Spinal cord (tissue), 10 donors: ENCODE data around the gene MTCL1. TPM values are rescaled to one million over a fixed set of nuclear protein-coding genes. Genes with fewer than 3 reads are reported as not detected.

ENCODE experiments used
- DNase-seq, 6 donors: peaks; one replicate each; pipeline versions ENCODE4 v3.0.0 to v3.0.0-alpha.2; 2013 to 2015; ENCODE audit warnings: low spot score in 6 of 6, low read depth in 4 of 6
- H3K27ac ChIP-seq: one replicate; pipeline ENCODE4 v1.5.1; 2013; ENCODE audit warnings: low read depth, low read length, control low read depth
- H3K27me3 ChIP-seq: one replicate; pipeline ENCODE4 v1.6.1; 2013; ENCODE audit warnings: low read length; ENCODE audit not compliant: control insufficient read depth, insufficient read depth
- H3K36me3 ChIP-seq: one replicate; pipeline ENCODE4 v1.6.1; 2013; ENCODE audit warnings: low read length; ENCODE audit not compliant: control insufficient read depth, insufficient read depth
- H3K4me1 ChIP-seq: one replicate; pipeline ENCODE4 v1.6.1; 2013; ENCODE audit warnings: low read length; ENCODE audit not compliant: control insufficient read depth, insufficient read depth
- H3K4me3 ChIP-seq: one replicate; pipeline ENCODE4 v1.5.1; 2013; ENCODE audit warnings: low read depth, low read length, control low read depth
- H3K9me3 ChIP-seq: one replicate; pipeline ENCODE4 v1.6.1; 2013; ENCODE audit warnings: low read length; ENCODE audit not compliant: control insufficient read depth, insufficient read depth
- WGBS: methylation state at CpG from one replicate; pipeline ENCODE4 v1.1.5; 2013; ENCODE audit warnings: missing lambda C conversion rate; ENCODE audit not compliant: insufficient coverage; 5-methylcytosine and 5-hydroxymethylcytosine counted together
- polyA plus RNA-seq, 2 donors: library from polyadenylated mRNA; unstranded; fragments of 120-200 nt; gene quantifications; one replicate each; pipeline ENCODE4 v1.2.1, GENCODE V29; 2013; ENCODE audit not compliant: insufficient read length in 2 of 2
- total RNA-seq, 2 donors: library from RNA; depleted of rRNA in 1 of 2; stranded (reverse); fragments of 120-200 nt in 1 of 2; fragments of >200 nt in 1 of 2; gene quantifications; one replicate each; pipeline versions ENCODE4 v1.2.3 to v1.2.4, GENCODE V29; 2013 to 2014
- donor health status: healthy.

The MTCL1 gene
- total and polyA plus RNA-seq, 4 donors, result 11.3 to 24.8 (median 19.2) TPM

GRCh38 chr18:8701546-8702118 is 3.7 kb upstream of the MTCL1 start:
- H3K4me1 ChIP-seq, result peaks cover 23% of the 10 kb centered on the region
- DNase-seq, result no peak
- no peak overlapping the region for H3K27ac ChIP-seq
- H3K4me3 ChIP-seq, result no peak overlapping the region
- 59% methylated on average over 8 of the region's 9 CpGs for WGBS
- H3K9me3 ChIP-seq, result no peaks in the 10 kb centered on the region
- H3K27me3 ChIP-seq, result peaks cover 9% of the 10 kb centered on the region
- no peaks in the 10 kb centered on the region for H3K36me3 ChIP-seq

- DNase-seq, result no peak
- no peak overlapping the region for H3K27ac ChIP-seq
- no peak overlapping the region for H3K4me3 ChIP-seq
- H3K4me1 ChIP-seq, result peaks cover 31% of the 10 kb centered on the region
- H3K9me3 ChIP-seq, result no peaks in the 10 kb centered on the region
- H3K36me3 ChIP-seq, result no peaks in the 10 kb centered on the region
- peaks cover 9% of the 10 kb centered on the region for H3K27me3 ChIP-seq
Observed at GRCh38 chr18:8702668-8703067, 2.7 kb upstream of the MTCL1 start.

GRCh38 chr18:8703092-8703709 is 2.2 kb upstream of the MTCL1 start:
- Histone ChIP-seq H3K4me3 (no peak overlapping the region), H3K27ac (no peak overlapping the region), H3K36me3 (no peaks in the 10 kb centered on the region), H3K9me3 (no peaks in the 10 kb centered on the region), H3K4me1 (peaks cover 31% of the 10 kb centered on the region), H3K27me3 (peaks cover 9% of the 10 kb centered on the region)
- WGBS, result 34% methylated on average over 20 of the region's 25 CpGs
- DNase-seq, result no peak

GRCh38 chr18:8703781-8704301 is 1.5 kb upstream of the MTCL1 start:
- Histone ChIP-seq H3K4me3 (no peak overlapping the region), H3K27me3 (peaks cover 9% of the 10 kb centered on the region), H3K27ac (no peak overlapping the region), H3K9me3 (no peaks in the 10 kb centered on the region), H3K36me3 (no peaks in the 10 kb centered on the region), H3K4me1 (peaks cover 34% of the 10 kb centered on the region)
- no peak for DNase-seq
- WGBS, result 57% methylated on average over 15 of the region's 16 CpGs

- Histone ChIP-seq H3K36me3 (no peaks in the 10 kb centered on the region), H3K4me3 (peak overlapping the region; percentile 71), H3K27ac (peak overlapping the region; percentile 80), H3K9me3 (no peaks in the 10 kb centered on the region), H3K4me1 (peaks cover 36% of the 10 kb centered on the region), H3K27me3 (peaks cover 9% of the 10 kb centered on the region)
- peak; percentile 57 to 96 (median 86) for DNase-seq
- WGBS, result 3% methylated on average over 62 of the region's 64 CpGs
Observed at GRCh38 chr18:8704361-8705237, 757 bp upstream of the MTCL1 start.

- Histone ChIP-seq H3K27me3 (peaks cover 9% of the 10 kb centered on the region), H3K27ac (no peak overlapping the region), H3K4me3 (peak overlapping the region; percentile 47), H3K36me3 (no peaks in the 10 kb centered on the region), H3K4me1 (peaks cover 36% of the 10 kb centered on the region), H3K9me3 (no peaks in the 10 kb centered on the region)
- DNase-seq, result peak in 1 of 6 donors; percentile 37
- WGBS, result under 1% methylated on average over 116 of the region's 116 CpGs
Observed at GRCh38 chr18:8705961-8706790, 820 bp downstream of the MTCL1 start.

- 1% methylated on average over 48 of the region's 48 CpGs for WGBS
- Histone ChIP-seq H3K27me3 (peaks cover 9% of the 10 kb centered on the region), H3K4me1 (peaks cover 37% of the 10 kb centered on the region), H3K36me3 (no peaks in the 10 kb centered on the region), H3K9me3 (no peaks in the 10 kb centered on the region), H3K4me3 (peak overlapping the region; percentile 47), H3K27ac (no peak overlapping the region)
- peak in 2 of 6 donors; percentile 74 to 85 for DNase-seq
Observed at GRCh38 chr18:8706791-8707555, 1.6 kb downstream of the MTCL1 start.

- peak in 2 of 6 donors; percentile 34 to 57 for DNase-seq
- no peak overlapping the region for H3K27ac ChIP-seq
- peaks cover 43% of the 10 kb centered on the region for H3K4me1 ChIP-seq
- H3K4me3 ChIP-seq, result peak overlapping the region; percentile 47
- no peaks in the 10 kb centered on the region for H3K36me3 ChIP-seq
- no peaks in the 10 kb centered on the region for H3K9me3 ChIP-seq
- WGBS, result 48% methylated on average over 4 of the region's 4 CpGs
- H3K27me3 ChIP-seq, result peaks cover 9% of the 10 kb centered on the region
Observed at GRCh38 chr18:8707556-8708300, 2.4 kb downstream of the MTCL1 start.
